Fibroblast of pulmonary artery (primary cell): ENCODE measurements around the gene CCDC170.
A peak's percentile ranks its signal among the peaks of the same experiment; 100 is the strongest.

ENCODE experiments used
- DNase-seq: peaks from one replicate; pipeline ENCODE4 v3.0.0-alpha.2; 2010; ENCODE audit warnings: low read depth
- H3K4me3 ChIP-seq: replicated peaks from 2 replicates; pipeline ENCODE4 v1.5.1; 2011; ENCODE audit warnings: low read depth, mild to moderate bottlenecking, control low read depth, low read length, moderate library complexity
- TF ChIP-seq, protein P1 (sequence below): IDR thresholded peaks from 2 replicates; pipeline ENCODE4 v1.5.1; 2011; ENCODE audit warnings: mild to moderate bottlenecking, control low read depth, low read length, inconsistent platforms; ENCODE audit errors: missing control alignments

Gene CCDC170

GRCh38 chr6:151609146-151609902, 115.5 kb downstream of the CCDC170 start:
- TF ChIP-seq, protein P1, sequence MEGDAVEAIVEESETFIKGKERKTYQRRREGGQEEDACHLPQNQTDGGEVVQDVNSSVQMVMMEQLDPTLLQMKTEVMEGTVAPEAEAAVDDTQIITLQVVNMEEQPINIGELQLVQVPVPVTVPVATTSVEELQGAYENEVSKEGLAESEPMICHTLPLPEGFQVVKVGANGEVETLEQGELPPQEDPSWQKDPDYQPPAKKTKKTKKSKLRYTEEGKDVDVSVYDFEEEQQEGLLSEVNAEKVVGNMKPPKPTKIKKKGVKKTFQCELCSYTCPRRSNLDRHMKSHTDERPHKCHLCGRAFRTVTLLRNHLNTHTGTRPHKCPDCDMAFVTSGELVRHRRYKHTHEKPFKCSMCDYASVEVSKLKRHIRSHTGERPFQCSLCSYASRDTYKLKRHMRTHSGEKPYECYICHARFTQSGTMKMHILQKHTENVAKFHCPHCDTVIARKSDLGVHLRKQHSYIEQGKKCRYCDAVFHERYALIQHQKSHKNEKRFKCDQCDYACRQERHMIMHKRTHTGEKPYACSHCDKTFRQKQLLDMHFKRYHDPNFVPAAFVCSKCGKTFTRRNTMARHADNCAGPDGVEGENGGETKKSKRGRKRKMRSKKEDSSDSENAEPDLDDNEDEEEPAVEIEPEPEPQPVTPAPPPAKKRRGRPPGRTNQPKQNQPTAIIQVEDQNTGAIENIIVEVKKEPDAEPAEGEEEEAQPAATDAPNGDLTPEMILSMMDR = no peak
- no peak overlapping the region for H3K4me3 ChIP-seq
- DNase-seq = peak; percentile 3

DNA sequence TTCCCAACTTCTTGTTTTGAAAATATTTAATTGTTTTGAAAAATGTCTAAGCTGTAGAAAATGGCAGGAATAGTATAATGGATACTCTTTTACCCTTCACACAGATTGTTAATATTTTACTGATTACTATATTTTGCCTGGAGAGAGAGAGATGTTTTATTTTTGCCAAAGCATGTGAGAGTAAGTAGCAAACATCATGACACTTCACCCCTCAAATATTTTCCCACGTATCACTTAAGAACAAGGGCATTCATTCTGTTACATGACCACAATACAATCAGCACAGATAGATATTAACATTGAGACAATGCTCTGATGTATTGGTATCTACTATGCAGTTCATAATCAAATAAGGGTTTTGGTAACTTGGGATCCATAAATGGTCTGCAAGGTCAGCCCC, 116.5 kb downstream of the CCDC170 start:
- TF ChIP-seq, protein P1 = no peak
- no peak overlapping the region for H3K4me3 ChIP-seq
- DNase-seq = no peak

DNA sequence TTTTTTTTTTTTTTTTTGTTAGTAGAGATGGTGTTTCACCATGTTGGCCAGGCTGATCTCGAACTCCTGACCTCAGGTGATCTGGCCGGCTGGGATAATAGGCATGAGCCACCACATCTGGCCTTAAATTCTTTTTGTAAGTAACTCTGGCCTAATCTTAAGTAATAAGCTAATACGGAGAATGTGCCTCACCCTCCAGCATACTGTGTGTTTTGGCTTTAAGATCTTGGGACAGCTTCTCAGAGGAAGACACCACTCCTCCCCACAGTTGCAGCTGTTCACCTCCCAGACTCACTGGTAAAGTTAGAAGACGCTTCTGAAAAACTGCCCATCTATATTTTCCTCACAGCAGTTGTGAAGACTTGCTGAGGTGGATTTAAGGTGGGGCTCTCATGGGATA, 120.8 kb downstream of the CCDC170 start:
- no peak for DNase-seq
- no peak overlapping the region for H3K4me3 ChIP-seq
- TF ChIP-seq, protein P1 = no peak

- H3K4me3 ChIP-seq = no peak overlapping the region
- TF ChIP-seq, protein P1 = no peak
- DNase-seq = no peak
These were observed 122.3 kb downstream of the CCDC170 start for GRCh38 chr6:151616091-151616513.

GRCh38 chr6:151616600-151616999, 122.8 kb downstream of the CCDC170 start:
- TF ChIP-seq, protein P1 = no peak
- DNase-seq = no peak
- H3K4me3 ChIP-seq = no peak overlapping the region

GRCh38 chr6:151617539-151617938, 123.7 kb downstream of the CCDC170 start:
- DNase-seq = no peak
- H3K4me3 ChIP-seq = no peak overlapping the region
- TF ChIP-seq, protein P1 = no peak

- H3K4me3 ChIP-seq = no peak overlapping the region
- TF ChIP-seq, protein P1 = no peak
- DNase-seq = no peak
These were observed 124.9 kb downstream of the CCDC170 start for GRCh38 chr6:151618717-151619116.
